HG02981 (cell line): ENCODE results near the gene NLGN1.
"Not testable (repeated sequence)": the region's sequence is repeated elsewhere in the genome, so short reads cannot be mapped to it uniquely, and the experiment has no call there.

Source experiments
- ATAC-seq: cut with Tn5 transposase; IDR thresholded peaks from one replicate; pipeline ENCODE4 v1.9.1; 2021; ENCODE audit warnings: mild to moderate bottlenecking, moderate library complexity; ENCODE audit not compliant: unreplicated experiment

Gene NLGN1

DNA sequence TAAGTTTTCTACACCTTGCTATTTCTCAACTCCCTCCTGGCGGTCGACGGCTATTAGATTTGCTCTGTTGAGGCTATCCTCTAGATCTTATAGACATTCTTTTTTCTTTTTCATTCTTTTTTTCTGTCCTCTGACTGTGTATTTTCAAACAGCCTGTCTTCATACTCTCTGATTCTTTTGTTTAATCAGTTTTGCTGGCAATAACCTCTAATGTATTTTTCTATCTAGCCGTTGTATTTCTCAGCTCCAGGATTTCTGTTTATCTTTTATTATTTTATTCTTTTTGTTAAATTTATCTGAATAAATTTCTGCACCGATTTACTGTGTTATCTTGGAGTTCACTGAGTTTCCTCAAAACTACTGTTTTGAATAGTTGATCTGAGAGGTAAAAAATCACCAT is 31.5 kb downstream of the NLGN1 start:
- no peak for ATAC-seq

DNA sequence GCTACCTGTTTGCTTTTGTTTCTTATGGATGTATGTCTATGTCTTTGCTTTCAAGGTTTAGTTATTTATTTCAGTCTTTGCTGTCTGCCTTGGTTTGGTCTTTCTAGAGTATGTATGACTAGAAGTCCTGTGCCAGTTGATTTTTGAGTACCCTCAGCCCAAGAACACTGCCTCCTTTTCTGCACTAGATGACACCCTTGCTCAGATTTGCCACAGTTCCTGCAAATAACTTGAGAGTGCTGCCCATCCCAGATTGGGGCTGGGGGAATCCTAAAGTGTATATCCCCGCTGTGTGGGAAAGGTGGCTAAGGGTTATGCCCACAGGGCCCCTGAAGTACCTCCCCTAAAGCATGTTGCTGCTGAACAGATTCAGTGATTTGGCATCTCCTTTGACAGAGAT is 32.0 kb downstream of the NLGN1 start:
- no peak for ATAC-seq

DNA sequence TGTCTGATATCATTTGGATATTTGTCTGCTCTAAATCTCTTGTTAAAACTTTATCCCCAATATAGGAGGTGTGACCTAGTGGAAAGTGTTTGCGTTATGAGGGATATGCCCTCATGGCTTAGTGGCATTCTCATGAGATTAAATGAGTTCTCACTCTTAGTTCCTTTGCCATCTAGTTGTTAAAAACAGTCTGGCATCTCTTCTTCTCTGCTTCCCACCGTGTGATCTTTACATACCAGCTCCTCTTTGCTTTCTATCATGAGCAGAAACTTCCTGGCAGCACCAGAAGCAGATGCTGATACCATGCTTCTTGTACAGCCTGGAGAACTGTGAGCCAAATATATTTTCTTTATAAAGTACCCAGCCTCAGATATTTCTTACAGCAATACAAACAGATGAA is 33.0 kb downstream of the NLGN1 start:
- no peak for ATAC-seq

DNA sequence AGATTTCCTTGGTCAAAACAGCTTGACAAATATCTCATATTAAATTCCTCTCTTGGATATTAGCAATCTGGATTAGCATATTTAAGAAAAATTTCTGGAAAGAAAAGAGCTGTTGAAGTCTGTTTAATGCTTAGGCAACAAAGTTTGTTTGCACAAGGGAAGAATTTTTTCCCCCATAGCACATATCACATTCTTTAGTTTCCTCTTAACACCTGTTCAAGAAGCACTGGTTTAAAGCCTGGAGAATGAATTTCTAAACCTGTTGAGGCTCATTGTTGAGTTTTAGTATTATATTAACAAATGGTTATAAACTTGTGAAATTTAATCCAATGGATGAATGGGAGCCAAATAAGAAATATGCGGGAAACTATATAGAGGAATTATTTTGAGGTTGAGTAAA is 41.5 kb downstream of the NLGN1 start:
- ATAC-seq = no peak

DNA sequence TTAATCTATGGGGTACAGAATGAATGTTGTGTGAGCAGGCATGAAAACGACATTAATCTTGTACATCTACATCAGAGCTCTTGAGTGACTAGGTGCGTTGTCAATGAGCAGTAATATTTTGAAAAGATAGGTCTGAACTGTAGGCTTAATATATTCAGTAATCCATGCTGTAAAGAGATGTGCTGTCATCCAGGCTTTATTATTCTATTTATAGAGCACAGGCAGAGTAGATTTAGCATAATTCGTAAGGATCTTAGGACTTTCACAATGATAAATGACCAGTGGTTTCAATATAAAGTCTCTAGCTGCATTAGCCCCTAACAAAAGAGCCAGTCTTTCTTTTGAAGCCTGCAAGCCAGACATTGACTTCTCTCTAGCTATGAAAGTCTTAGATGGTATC is 43.0 kb downstream of the NLGN1 start:
- ATAC-seq = no peak

DNA sequence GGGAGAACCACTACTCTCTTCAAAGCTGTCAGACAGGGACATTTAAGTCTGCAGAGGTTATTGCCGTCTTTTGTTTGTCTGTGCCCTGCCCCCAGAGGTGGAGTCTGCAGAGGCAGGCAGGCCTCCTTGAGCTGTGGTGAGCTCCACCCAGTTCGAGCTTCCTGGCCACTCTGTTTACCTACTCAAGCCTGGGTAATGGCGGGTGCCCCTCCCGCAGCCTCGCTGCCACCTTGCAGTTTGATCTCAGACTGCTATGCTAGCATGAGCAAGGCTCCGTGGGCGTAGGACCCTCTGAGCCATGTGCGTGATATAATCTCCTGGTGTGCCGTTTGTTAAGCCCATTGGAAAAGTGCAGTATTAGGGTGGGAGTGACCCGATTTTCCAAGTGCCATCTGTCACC is 54.0 kb downstream of the NLGN1 start:
- not testable (repeated sequence) for ATAC-seq

DNA sequence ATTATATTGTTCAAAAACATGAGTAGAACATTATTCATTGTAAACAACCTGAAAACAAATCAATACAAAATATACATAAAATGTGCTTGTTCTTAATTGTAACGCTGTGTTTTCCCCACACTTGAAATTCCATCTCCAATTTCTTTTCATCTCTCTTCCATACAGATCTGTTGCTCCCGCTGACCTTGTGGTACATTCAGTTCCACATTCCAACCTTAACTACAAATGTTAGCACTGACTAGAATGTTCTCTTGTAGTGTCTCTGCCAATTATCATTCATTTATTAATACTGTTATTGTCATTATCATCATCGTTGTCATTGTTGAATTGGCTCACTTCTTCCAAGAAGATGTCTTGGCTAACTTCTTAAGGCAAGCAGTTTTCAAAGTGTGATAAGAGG is 65.7 kb downstream of the NLGN1 start:
- ATAC-seq = no peak

DNA sequence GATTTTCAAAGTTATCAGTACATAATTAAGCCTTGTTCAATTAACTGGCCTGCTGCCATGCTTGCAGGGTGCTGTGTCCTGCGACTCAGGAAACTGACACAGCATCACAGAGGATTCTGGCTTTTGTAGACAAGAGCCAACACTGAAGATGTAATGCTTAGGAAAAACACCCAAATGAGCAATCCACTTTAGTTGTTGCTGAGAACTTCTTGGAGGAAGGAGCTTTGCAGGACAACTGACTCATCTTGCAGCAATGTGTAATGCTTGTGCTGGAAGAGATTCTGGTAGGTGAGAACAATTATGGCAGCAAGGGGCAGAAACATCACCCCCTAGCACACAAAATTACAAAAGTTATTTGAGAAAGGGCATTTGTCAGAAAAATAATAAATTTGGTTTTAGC is 67.6 kb downstream of the NLGN1 start:
- ATAC-seq = no peak

DNA sequence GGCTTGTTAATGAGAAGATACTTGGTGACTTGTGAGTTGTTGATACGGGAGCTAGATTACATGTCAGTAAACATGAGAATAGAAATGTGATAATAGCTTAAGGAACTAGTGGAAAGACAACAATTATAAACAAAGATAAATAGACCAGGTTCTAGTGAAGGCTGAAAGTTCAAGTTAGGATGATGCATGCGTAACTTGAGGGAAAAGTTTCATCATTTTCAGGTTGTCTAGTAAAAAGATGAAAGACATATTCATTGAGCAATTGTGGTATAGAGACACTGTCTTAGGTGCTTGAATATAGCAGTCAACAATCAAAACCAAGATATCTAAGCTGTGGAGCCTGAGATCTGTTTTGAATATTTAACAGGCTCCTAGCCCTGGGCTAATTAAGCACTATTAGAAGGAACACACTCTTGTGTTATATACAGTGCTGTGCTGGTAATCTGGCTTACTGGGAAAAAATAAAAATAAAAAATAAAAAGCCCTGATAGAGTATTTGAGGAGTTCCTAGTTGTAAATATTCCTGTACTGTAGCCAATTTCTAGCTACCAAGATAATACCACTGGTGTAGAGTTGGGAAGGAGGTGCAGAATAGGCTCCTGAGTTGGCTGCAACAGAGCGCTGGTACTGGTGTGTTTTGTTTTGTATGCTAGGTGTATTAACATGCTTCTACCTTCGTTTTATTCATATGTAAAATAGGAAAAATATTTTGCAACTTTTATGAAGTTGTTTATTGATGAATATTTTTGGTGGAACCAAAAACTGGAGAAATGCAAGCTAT is 68.5 kb downstream of the NLGN1 start:
- ATAC-seq = no peak

DNA sequence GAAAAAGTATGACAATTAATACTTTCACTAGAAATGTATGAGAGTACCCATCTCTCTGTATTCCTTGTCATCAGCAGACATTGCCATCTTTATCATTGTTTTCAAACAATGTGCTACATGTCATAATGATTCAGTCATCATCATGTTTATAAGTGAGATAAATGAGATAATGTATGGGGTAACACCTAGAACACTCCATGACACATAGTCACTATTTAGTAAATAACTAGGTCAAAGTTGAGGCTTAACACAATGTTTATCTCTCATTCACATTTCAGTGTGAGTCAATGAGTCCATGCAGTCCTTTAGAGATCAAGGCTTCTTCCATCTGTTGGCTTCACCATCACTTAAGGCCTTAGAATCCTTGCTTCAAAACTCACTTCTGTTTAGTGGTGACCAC is 70.0 kb downstream of the NLGN1 start:
- ATAC-seq = no peak

DNA sequence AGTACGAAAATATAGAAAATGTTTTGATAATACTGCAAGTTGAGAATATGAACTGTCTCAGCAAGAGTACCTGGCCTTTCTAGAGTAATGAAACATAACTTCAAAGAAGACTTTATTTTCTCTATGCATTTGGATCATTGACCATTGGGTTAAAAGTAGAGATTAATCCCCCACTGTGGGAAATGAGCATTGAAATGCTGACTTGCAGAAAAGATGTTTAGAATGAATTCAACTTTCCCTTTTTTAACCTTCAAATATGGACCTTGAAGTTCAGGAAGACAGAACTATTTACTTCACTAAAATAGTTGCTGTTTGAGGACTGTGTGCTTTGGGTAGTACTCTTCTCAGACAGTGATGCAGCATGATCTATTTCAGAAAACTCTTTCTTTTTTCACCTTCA is 75.7 kb downstream of the NLGN1 start:
- ATAC-seq = no peak

DNA sequence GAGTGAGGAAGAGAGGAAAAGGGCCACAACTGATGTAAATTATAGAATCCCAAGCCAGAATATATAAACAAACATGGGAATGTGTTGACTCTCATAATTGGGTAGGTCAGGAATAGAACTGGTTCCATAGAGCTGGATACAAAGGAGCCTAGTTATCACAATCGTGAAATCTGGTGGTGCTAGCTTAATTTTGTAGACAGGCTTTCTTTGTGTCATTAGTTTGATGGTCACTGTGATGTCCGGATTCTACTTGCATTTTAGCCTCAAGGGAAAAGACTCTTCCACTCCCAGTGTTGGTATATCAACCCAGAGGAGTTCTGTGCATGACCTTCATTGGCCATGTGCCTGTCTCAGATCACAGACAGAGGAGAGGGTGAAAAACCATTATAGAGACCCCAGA is 81.8 kb downstream of the NLGN1 start:
- ATAC-seq = no peak

DNA sequence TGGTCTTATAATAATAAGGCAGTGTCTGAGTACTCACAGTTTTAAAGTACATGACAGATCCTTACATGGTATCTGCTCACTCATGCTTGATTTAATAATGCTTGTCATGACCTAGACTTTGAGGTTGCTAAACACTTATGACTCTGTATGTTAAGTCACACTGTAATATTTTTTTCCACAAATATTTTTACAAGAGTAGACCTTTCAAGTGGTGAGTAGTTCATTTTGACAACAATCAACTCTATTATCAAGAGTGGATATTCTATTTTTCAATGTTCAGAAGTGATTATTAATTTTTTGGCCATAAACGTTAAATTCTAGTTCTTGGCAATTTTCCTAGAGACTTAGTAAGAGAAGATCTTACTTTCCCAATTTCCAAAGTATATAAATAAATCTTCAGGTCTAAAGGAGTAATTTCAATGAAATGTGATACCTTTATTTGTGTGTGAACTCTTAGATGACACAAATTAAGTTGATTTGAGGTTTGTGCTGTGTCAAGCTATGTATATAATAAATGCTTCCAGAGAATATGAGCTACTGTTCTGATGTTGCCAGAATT is 104.5 kb downstream of the NLGN1 start:
- no peak for ATAC-seq

DNA sequence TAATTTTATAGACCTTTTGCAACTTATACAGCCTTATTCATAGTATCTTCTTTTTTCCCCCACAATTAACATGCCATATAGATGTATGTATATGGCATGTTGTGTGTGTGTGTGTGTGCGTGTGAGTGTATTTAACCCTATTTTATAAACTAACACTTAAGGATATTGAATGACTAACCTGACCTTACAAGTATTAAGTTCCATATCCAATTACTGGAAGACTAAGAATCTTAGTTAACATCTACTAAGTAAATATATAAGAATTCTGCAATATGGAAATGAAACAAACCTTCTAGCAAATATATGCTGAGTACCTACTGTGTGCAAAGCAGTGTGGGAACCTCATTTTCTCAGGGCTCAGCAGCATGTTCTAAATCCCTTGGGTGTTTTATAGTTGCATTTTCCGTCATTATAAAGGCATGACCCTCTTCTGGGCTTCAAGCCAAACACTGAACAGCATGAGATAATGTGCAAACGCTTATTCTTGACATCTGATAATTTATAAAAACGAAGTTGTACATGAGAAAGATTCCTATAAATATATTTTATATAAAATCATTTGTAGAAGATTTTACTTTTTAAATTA is 105.5 kb downstream of the NLGN1 start:
- no peak for ATAC-seq

DNA sequence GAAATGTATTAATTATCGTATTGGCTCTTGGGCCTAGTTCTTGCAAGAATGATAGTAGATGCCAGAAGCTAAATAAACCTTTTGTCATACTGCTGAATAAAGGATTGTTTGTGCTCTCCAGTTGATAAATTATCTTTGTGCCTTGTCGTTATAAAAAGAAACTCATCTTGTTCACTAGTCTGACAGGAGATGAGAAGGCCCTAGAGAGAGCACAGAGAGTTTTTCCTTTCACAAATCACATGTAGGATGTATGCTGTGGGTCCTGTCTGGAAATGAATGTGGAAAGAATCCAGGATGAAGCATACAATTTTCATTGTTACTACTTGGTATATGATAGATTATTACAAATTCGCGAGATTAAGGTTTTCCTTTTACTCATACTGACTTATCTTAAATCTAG is 113.0 kb downstream of the NLGN1 start:
- ATAC-seq = no peak

DNA sequence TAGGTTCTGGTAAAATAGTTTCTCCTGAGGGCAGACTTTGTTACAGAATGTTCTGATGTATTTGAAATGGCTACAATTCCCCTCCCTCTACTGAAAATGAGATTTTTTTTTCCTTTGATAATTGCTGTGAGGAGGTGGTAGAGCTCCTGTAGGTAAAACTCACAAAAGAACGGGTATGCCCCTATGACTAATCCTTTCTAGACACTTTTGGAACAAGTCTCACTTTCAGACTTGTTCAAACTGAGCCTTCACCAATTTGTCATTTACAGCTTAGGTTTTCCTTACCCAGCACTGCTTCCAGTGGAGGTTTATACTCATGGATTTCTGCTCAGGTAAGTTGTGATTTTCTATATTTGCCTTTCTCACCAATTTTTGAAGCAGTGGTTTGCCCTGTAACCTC is 115.6 kb downstream of the NLGN1 start:
- ATAC-seq = no peak

DNA sequence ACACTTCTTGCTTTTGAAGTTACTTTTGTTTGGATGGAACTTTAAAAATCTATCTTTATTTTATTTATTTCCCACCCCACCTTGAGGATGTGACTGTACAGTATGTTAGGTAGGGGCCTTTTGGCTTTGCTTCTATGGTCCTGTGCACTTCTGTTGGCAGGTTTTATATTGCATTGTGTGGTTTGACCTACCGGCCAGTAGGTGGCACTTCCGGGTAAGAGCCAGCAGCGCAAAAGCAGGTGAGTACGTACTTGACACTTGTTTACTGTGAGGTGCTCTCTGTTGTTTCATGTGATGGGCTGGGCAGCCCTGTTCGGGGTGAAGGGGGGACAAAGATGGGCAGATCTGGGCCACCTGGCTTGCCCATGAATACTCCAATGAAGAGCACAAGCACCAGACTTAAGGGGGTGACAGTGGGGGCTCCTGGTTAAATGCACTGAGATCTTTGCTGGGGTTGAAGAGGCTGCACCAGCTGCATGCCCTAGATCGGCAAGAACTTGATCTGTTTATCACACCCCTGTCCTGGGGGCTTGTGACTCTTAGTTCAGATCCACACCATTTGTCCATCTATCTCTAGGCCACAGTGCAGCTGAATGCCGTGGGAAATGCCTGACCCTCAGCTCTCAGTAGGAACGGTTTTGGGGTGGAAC is 131.6 kb downstream of the NLGN1 start:
- ATAC-seq = peak; percentile 97

DNA sequence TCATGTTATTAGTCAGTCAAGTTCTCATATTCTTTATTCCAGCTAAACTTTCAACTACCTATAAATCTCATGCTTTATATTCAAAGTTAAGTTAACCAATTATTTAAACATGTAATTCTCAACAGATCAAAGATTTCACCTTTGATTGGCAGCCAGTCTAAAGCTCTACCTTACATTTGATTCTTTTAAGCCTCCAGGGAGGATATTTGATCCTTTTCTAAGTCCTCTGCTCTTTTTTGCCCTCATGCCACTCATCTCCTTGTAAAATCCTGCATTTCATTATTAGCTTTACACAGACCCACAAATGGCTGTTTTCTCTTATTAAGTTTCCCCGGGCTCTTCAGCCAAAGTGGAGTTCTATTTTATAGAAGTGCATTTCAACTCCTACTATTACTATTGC is 134.1 kb downstream of the NLGN1 start:
- ATAC-seq = no peak

DNA sequence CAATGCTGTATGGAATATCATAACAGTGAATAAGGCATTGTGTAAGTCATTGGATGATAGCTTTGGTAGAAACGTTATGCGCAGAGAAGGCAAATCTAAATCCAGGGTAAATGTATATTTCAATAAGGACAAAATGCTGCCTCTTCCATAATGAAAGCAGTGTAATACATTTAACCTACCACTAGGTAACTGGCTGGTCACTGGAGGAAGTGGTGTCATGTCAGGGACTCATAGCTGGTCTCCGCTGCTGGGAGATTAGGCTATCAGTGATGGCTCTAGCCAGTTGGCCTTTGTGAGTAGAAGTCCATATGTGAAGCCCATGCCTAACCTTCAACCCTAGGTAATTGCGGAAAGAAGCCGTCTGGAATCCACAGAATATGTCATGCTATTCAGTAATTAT is 140.9 kb downstream of the NLGN1 start:
- ATAC-seq = peak; percentile 52

DNA sequence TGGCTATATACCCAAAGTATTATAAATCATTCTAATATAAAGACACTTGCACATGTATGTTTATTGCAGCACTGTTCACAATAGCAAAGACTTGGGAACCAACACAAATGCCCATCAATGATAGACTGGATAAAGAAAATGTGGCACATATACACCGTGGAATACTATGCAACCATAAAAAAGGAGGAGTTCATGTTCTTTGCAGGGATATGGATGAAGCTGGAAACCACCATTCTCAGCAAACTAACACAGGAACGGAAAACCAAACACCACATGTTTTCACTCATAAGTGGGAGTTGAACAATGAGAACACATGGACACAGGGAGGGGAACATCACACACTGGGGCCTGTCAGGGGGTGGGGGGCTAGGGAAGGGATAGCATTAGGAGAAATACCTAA is 148.0 kb downstream of the NLGN1 start:
- ATAC-seq = not testable (repeated sequence)

DNA sequence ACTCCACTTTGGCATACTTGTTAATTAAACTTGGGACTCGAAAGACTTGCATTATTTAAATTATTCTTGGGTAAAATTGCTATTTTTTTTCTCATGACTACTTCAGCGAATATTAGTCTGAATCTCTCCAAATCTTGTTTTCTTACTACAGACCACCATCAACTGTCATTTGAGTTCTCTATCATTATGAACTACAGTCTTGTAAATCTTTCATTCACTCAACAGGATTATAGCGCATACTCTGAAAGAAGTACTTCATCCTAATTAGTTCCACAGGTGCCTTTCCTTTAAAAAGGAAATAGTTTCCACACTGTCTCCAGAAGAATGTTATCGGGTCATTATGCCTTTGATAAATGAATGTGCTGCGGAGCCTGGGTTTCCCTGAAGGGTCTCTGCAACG is 149.5 kb downstream of the NLGN1 start:
- ATAC-seq = no peak

DNA sequence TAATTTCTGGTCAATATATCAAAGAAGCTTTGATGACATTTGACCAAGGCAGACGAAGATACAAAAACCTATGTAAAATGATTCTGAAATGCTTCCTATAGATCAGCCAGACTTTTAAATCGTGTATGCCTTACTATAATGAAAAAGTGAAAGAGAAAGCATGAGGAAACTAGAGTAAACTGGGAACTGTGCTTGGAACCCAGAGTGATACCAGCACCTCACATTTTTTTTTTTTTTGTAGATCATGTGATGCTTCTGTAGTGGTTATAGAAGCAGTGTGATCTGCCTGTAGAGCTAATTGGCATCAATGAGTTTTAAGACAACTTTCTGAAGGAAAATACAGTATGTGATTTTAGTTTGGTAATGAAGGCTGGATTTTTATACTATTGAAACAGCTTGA is 150.7 kb downstream of the NLGN1 start:
- no peak for ATAC-seq
